A673 (cell line): ENCODE measurements around the gene PNPLA5. TPM values are rescaled to one million over a fixed set of nuclear protein-coding genes. Genes with fewer than 3 reads are reported as not detected.

ENCODE experiments used
- BruUV-seq: library from RNA; stranded (reverse); fragments of 400-500 nt; replicated peaks from 2 replicates; lab custom pipeline; 2021; lab: Mats Ljungman, UMichigan
- CTCF ChIA-PET: fragments of 300-600 bp; sonication (Branson Sonifier 250); formaldehyde crosslinking; loops from one replicate; lab custom pipeline; 2022; ENCODE audit warnings: antibody characterized with exemption; lab: Charles Lee
- POLR2A ChIA-PET: fragments of 300-600 bp; sonication (Branson Sonifier 250); formaldehyde crosslinking; loops from one replicate; lab custom pipeline; 2022; ENCODE audit warnings: antibody characterized with exemption; ENCODE audit not compliant: low non-redundant PET; lab: Charles Lee
- DNase-seq: peaks from one replicate; pipeline ENCODE4 v3.0.0-alpha.2; 2015; ENCODE audit warnings: low spot score
- H3K27ac ChIP-seq: fragments of 200-600 bp; sonication (generic); 2 replicates; pipeline ENCODE4 v1.5.1; 2016; ENCODE audit warnings: mixed run types, low read depth, mild to moderate bottlenecking, mixed read lengths, antibody characterized with exemption, low read length; ENCODE audit not compliant: poor library complexity, severe bottlenecking
- H3K27me3 ChIP-seq: fragments of 200-600 bp; sonication (generic); replicated peaks from 2 replicates; pipeline ENCODE4 v1.6.1; 2017; ENCODE audit warnings: mixed run types, low read depth, mild to moderate bottlenecking, mixed read lengths, antibody characterized with exemption, low read length; ENCODE audit not compliant: insufficient read depth, poor library complexity
- H3K36me3 ChIP-seq: fragments of 200-600 bp; sonication (generic); 2 replicates; pipeline ENCODE4 v1.6.1; 2016; ENCODE audit warnings: mixed run types, mild to moderate bottlenecking, mixed read lengths, antibody characterized with exemption, low read length; ENCODE audit not compliant: insufficient read depth, poor library complexity, severe bottlenecking
- H3K4me1 ChIP-seq: fragments of 200-600 bp; sonication (generic); 2 replicates; pipeline ENCODE4 v1.6.1; 2017; ENCODE audit warnings: mixed run types, mild to moderate bottlenecking, mixed read lengths, antibody characterized with exemption, low read length; ENCODE audit not compliant: insufficient read depth, poor library complexity, severe bottlenecking
- H3K4me3 ChIP-seq: fragments of 200-600 bp; sonication (generic); 2 replicates; pipeline ENCODE4 v1.5.1; 2016; ENCODE audit warnings: low read depth, mixed run types, mild to moderate bottlenecking, mixed read lengths, low read length; ENCODE audit not compliant: poor library complexity, severe bottlenecking
- H3K9me3 ChIP-seq: fragments of 200-600 bp; sonication (generic); 2 replicates; pipeline ENCODE4 v1.6.1; 2016; ENCODE audit warnings: mixed run types, low read depth, mild to moderate bottlenecking, mixed read lengths, antibody characterized with exemption, low read length; ENCODE audit not compliant: poor library complexity, severe bottlenecking
- CTCF ChIP-seq: fragments of 300-800, 200-600 bp; sonication (generic); conservative IDR thresholded peaks from 2 replicates; pipeline ENCODE4 v1.5.1; 2017; ENCODE audit warnings: low read depth, mild to moderate bottlenecking, antibody characterized with exemption, low read length, moderate library complexity, mixed read lengths
- EZH2 ChIP-seq: fragments of 200-600 bp; sonication (generic); IDR thresholded peaks from 2 replicates; pipeline ENCODE4 v1.6.1; 2017; ENCODE audit warnings: borderline replicate concordance, low read depth, mild to moderate bottlenecking, mixed read lengths, antibody characterized with exemption, low read length; ENCODE audit not compliant: poor library complexity, severe bottlenecking
- intact Hi-C: fragments of 100-400 bp; cut with micrococcal nuclease; formaldehyde crosslinking; loops from one replicate; pipeline ENCODE4 v1.10.0; 2022; ENCODE audit not compliant: unreplicated experiment
- total RNA-seq: library from RNA; stranded (reverse); gene quantifications from 2 replicates; pipeline ENCODE4 v1.2.3, GENCODE V29; 2021

PNPLA5 gene
- total RNA-seq, 1 experiment from 2014 or later: not detected

- BruUV-seq: no TSS peak
- no peak overlapping the region for H3K4me3 ChIP-seq
- POLR2A ChIA-PET: no interaction called here
- H3K4me1 ChIP-seq: no peaks in the 10 kb centered on the region
- peaks cover 28% of the 10 kb centered on the region for H3K27me3 ChIP-seq
- H3K27ac ChIP-seq: no peak overlapping the region
- CTCF ChIA-PET: no interaction called here
- H3K9me3 ChIP-seq: no peaks in the 10 kb centered on the region
- TF ChIP-seq CTCF: no peak
- no peak for TF ChIP-seq EZH2
- H3K36me3 ChIP-seq: no peaks in the 10 kb centered on the region
- DNase-seq: no peak
- intact Hi-C loops: no loop called here
These were observed 37.0 kb downstream of the PNPLA5 start for GRCh38 chr22:43854786-43855271.

DNA sequence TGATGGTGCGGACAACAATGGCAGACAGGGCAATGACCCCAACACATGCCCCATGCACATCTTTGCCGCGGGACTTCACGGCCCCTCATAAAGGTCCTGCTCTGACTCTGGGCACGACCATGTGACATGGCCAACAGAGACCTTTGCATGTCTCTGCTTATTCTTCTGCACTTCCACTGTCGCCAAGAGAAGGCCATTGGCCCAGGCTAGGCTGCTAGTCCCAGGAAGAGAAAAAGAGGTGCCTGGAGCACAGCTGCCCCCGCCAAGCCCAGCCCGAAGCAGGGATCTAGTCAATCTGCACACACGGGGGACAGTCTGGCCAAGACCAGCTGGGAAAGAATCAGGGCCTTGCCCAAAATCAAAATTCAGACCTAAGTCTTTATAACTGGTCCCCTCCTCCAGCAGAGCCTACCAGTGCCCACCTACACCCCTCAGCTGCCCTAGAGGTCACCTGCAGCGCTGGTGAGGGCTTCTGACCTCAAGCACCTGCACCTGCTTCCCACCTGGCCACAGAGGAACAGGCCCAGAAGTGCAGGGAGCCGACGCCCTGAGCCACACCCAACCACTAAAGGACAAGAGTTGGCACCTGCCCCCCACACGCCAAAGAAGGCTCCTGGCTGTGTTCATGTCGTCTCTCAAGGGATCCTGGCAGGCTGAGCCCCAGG lies 37.6 kb downstream of the PNPLA5 start:
- no TSS peak for BruUV-seq
- ChIA-PET POLR2A (no interaction called here), CTCF (no interaction called here)

GRCh38 chr22:43853328-43853931 lies 38.4 kb downstream of the PNPLA5 start:
- Histone ChIP-seq H3K9me3 (no peaks in the 10 kb centered on the region), H3K27ac (no peak overlapping the region), H3K36me3 (no peaks in the 10 kb centered on the region), H3K4me3 (no peak overlapping the region), H3K27me3 (peaks cover 30% of the 10 kb centered on the region), H3K4me1 (no peaks in the 10 kb centered on the region)
- intact Hi-C loops: no loop called here
- CTCF ChIA-PET: no interaction called here
- no peak for TF ChIP-seq CTCF
- BruUV-seq: no TSS peak
- DNase-seq: no peak
- POLR2A ChIA-PET: no interaction called here

More for the DNA sequence above, 37.6 kb downstream of the PNPLA5 start:
- peaks cover 28% of the 10 kb centered on the region for H3K27me3 ChIP-seq
- no peaks in the 10 kb centered on the region for H3K4me1 ChIP-seq
- H3K27ac ChIP-seq: no peak overlapping the region
- H3K4me3 ChIP-seq: no peak overlapping the region
- DNase-seq: no peak
- TF ChIP-seq CTCF: no peak
- intact Hi-C loops: no loop called here
- H3K9me3 ChIP-seq: no peaks in the 10 kb centered on the region
- no peaks in the 10 kb centered on the region for H3K36me3 ChIP-seq
